Right lobe of liver (tissue), 4 donors: ENCODE data around the gene FUT4.

Experiments
- POLR2A ChIP-seq: fragments of 450-650 bp; IDR thresholded peaks from one replicate; pipeline ENCODE4 v1.6.1; 2017; ENCODE audit warnings: antibody characterized with exemption, mild to moderate bottlenecking
- TF ChIP-seq, protein P1 (sequence below), 4 donors: fragments of 200-600 bp in 3 of 4; fragments of 450-650 bp in 1 of 4; IDR thresholded peaks; one replicate each; pipeline versions ENCODE4 v1.5.1 to v1.8.0; 2016 to 2022; ENCODE audit warnings: antibody characterized with exemption in 4 of 4, mild to moderate bottlenecking in 2 of 4
- donor health status: DM: no; HTN: no; CAD: no.
- donor health status: DM: no; HTN: no; CAD: no.
- donor health status: DM: no; HTN: yes; CAD: no.

GRCh38 chr11:94584978-94585377 is 41.3 kb downstream of the FUT4 start:
- TF ChIP-seq POLR2A = no peak
- TF ChIP-seq, protein P1, sequence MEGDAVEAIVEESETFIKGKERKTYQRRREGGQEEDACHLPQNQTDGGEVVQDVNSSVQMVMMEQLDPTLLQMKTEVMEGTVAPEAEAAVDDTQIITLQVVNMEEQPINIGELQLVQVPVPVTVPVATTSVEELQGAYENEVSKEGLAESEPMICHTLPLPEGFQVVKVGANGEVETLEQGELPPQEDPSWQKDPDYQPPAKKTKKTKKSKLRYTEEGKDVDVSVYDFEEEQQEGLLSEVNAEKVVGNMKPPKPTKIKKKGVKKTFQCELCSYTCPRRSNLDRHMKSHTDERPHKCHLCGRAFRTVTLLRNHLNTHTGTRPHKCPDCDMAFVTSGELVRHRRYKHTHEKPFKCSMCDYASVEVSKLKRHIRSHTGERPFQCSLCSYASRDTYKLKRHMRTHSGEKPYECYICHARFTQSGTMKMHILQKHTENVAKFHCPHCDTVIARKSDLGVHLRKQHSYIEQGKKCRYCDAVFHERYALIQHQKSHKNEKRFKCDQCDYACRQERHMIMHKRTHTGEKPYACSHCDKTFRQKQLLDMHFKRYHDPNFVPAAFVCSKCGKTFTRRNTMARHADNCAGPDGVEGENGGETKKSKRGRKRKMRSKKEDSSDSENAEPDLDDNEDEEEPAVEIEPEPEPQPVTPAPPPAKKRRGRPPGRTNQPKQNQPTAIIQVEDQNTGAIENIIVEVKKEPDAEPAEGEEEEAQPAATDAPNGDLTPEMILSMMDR (IDR thresholded peaks at IDR 0.05) = no peak
